NCI-H1436 (cell line): ENCODE measurements around the gene STK39.

Source experiments
- DNase-seq: peaks from one replicate; lab custom pipeline; 2025; lab: John Stamatoyannopoulos, UW

Gene STK39

DNA sequence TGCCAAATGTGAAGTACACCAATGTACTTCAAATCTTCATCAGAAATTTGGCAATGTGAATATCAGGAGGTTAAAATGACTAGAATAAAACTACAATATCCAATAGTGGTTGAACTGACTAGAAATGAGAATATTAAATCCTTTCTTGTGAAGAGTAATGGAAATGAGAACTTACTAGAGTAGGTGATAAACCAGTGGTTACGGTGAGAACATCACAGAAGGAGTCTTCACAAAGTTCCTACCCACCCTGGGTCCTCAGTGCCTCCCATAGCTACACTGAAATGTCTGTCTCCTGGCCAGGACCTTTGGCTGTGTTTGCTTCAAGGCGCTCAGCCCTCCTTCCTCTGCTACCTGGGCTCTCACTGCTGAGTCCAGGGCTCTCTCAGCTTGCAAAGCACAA, 289.7 kb downstream of the STK39 start:
- no peak for DNase-seq

DNA sequence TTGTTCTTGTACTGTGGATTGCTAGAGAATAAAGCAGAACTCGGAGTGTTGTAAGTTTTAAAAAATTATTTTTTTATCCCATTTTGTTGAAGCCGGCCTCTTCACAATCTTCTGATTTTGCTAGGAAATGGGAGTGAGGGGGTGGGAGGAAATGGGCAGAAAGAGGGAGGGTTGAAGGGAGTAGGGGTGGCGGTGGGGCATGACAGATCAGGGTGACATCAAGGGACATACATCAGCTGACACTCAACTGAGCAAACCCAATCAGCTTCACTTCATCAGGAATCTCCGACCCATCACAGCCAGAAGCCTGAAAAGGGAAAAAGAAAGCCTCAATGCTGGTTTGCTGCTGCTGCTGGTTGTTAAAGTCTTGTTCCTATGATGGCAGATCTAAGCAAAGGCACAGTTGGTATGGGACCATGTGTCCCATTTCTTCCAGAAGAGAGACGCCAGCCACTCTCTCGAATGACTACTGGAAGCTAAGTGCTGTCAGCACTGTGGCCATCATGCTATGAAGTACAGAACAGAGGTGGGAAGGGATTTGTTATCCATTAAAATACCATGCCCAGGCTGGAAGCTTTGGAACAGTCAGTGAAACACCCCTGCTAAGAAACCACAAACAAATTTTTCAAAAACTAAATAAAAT, 292.0 kb downstream of the STK39 start:
- DNase-seq: no peak

DNA sequence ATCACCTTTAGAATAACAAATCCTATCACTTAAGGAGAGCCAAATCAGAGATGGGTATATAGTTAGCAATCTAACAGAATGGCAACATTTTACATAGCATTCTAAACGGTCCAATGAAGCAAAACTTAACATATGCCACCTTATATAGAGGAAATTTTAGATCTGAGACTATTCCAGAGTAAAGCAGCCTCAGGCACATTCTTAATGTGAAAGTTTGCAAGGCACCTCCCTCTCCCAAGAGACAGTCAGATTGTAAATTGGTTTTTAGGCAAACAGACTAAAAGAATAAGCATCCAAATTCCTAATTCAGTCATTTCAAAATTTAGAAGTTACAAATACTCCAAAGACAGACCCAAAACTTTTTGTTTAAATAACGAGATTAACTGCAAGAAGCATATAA, 292.9 kb downstream of the STK39 start:
- no peak for DNase-seq

DNA sequence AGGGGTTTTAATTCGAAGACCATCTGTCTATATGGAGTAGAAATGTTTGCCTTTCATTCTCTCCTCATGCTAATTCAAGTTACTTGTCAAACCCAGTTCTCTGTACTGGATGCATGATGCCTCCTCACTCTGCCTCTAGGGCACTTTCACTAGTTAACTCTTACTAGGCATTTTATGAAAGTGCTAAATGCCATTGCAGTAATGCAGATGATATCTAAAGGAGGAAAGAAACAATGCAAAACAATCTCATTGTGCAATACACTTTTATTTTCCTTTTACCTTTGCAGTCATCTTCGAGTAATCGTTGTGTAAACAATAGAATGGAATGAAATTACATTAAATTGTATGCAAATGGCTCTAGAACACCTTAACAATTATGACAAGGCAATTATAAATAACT, 293.6 kb downstream of the STK39 start:
- DNase-seq: no peak

DNA sequence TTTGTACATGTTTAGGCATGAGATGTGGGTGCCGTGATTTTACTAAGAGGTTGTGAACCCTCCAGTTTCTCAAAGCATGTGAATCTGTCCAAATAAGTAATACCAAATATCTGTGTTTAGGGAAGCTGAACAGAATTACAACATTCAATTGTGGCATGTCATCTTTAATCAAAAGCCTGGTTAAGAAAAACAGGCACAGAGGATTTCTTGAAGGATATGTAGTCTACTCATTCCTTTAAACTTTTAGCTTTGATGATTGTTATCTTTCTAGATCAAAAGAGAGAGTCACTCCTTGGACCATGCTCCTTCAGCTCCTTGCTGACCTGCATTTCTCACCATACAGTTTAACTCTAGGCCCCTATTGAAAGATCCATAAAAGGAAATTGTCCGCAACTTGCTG, 296.8 kb downstream of the STK39 start:
- DNase-seq: no peak

DNA sequence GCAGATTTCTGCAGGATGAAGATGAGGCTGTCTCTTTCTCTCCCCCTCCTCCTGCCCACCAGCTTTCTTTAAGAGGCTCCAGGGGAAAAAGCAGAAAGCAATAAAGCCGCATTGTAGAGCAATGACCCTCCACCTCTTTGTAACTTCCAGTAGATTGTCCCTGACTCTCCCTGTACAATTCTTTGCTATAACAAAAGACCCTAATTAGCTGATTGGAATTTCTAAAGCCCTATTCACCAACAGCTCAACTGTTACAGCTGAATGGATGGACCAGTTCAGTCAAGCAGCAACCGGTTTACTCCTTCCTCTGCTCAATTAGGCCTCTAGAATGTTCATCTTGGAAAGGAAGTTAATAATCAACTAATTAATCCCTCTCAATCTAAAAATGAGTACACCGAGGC, 301.0 kb downstream of the STK39 start:
- no peak for DNase-seq

DNA sequence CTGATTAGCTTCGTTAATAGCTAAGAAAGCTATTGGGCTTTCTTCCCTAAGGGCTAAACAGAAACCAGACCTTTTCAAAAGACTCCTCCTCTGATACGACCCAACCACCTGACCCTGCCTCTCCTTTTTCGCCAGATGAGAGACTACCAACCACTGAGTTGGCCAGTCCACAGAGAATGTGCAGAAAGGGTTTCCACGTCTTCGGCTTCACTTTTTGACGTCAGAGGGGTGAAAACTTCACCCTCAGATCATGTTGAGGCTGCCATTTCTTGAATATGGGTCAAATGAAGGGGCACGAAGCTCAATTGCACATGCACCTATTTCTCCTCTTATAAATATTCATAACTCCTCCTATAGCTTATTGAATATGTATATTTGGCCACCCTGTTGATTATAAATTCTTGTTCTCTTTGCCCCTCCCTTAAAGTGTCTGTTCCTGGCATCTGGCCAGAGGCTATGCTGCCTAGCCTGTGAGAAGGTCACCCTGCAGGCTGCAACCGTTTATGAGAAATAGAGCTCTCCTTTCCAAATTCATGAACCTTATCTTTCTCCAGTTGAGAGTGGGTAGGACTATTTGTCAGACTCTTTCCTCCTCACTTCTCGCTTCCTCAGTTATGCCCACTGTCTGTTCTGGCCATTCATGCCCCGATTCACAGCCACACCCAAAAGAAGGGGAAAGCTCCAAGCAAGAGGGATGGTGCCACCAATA, 301.6 kb downstream of the STK39 start:
- no peak for DNase-seq

DNA sequence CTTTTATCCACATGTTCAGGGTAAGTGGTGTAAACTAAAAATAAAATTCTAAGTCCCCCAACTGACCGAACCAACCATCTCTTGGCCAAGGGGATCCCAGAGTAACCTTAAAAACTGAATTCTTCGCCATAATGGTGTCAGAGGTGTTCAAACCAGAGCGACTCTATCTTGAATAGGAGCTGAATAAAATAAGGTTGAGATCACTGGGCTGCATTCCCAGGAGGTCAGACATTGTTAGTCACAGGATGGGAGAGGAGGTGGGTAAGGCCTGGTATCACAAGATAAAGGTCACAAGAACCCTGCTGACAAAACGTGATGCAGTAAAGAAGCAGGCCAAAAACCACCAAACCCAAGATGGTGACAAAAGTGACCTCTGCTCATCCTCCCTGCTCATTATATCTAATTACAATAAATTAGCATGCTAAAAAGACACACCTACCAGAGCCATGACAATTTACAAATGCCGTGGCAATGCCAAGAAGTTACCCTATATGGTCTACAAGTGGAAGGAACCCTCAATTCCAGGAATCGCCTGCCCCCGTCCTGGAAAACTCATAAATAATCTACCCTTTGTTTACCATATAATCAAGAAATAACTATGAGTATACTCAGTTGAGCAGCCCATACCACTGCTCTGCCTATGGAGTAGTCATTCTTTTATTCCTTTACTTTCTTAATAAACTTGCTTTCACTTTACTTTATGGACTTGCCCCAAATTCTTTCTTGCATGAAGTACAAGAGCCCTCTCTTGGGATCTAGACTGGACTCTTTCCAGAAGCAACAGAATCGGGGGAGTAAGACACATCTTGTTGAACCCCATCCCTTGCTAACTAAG, 302.4 kb downstream of the STK39 start:
- no peak for DNase-seq

DNA sequence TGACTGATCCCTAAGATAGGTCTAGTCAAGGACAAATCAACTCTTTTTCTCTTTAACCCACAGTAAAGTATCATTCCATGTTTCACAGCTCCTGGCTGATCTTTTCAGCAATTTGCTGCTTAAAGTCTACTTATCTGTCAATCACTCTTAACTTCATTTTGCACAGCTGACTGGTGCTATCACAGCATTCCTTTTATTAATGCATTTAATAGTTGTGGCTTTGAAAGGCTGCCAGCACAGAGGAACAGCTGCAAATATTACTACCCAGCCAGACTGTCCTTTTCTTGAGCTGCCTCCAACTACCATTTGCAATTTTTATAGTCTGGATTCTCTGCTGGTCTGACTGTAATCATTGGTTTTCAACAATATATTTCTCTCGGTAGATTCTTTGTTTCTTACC, 303.5 kb downstream of the STK39 start:
- DNase-seq: no peak

DNA sequence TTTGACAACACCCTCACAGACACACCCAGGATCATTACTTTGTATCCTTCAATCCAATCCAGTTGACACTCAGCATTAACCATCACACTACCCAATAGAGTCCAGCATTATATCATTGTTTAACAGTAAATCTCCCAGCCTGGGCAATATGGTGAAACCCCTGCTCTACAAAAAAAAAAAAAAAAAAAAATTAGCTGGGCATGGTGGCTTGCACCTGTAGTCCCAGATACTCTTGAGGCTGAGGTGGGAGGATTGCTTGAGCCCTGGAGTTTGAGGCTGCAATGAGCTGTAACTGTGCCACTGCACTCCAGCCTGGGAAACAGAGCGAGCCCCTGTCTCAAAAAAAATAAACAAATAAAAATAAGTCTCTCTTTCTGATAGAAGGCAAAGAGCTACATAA, 304.0 kb downstream of the STK39 start:
- no peak for DNase-seq

DNA sequence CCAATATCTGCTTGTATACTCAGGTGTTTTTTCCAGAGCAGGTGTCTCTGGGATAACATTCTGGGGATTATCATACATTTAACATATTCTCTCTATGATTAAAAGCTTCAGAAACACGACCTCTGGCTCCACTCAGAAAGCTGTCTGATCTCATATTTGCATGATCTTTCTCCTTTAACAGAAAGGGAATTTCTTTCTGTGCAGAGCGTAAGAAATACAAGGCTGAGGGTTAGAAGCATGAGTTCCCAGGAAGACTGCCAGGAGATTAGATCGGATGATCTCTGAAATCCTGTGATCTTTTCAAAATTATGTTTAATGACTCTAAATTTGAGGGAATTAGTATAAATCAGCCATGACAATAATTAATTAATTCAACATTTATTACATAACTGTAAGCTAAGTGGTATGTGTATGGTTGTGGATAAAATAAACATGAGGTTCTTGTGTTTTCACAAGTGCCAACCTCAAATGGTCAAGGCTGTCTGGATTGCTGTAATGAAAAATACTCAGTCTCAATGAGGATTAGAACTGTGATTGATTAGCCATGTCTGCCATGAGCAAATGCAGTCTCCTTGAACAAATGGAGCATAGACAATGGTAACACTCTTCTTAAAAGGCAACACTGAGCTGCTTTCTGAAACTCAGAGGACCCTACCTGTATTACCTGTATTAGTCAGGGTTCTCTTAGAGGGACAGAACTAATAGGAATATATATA, 304.9 kb downstream of the STK39 start:
- DNase-seq: no peak

DNA sequence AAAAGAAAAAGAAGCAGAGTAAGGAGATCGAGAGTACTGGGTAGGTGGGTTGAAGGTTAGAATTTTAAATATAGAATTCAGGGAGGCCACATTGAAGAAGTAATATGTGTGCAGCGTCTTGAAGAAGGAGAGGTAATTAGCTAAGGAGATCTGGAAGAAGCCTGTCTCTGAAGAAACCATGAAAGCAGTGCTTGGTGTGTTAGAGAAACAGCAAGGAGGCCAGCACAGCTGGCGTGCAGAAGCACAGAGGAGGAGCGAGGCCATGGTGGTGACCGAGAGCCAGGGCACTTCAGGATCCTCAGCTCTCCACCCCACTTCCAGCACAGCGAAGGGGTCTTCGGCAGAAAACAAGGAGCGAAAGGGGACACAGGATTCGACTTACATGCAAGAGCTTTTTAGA, 305.8 kb downstream of the STK39 start:
- DNase-seq: no peak

DNA sequence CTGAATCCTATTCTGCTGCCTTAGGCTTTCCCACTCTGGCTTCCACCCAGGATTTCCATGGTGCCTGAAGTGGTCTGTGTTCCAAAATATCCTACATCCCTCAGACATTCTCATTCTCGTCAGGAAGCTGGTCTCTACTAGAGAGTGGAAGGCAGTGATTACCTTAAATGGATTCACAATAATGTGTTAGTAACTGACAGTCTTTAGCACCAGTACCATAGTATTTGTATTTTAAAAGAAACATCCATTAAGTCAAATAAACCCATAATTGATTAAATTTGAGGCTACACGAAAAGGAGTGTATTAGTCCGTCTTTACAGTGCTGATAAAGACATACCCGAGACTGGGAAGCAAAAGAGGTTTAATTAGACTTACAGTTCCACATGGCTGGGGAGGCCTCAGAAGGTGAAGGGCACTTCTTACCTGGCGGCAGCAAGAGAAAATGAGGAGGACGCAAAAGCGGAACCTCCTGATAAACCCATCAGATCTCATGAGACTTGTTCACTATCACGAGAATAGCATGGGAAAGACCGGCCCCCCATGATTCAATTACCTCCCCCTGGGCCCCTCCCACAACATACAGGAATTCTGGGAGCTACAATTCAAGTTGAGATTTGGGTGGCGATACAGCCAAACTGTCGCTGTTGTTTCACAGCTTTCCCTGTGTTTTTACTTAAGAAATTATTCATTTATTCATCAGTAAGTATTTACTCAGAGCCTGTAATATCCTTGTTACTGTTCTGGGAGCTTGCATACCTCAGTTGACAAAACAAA, 306.5 kb downstream of the STK39 start:
- no peak for DNase-seq

DNA sequence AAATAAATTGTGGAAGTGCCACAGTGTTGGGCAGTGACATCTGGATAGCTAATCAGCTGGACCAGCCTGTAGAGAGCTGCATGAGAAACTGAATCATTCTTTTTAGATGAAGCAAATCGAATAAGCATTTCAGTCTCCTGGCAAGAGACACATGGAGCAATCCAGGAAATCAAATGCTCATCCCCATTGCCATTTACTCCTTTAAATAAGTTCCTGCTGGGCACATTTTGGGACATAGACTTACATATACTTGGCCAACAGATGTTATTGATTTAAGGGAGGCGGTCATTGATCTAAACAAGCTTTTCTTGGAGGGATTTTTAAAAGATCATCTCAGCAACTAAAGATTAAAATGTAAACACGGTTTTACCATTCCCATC, 307.1 kb downstream of the STK39 start:
- no peak for DNase-seq

DNA sequence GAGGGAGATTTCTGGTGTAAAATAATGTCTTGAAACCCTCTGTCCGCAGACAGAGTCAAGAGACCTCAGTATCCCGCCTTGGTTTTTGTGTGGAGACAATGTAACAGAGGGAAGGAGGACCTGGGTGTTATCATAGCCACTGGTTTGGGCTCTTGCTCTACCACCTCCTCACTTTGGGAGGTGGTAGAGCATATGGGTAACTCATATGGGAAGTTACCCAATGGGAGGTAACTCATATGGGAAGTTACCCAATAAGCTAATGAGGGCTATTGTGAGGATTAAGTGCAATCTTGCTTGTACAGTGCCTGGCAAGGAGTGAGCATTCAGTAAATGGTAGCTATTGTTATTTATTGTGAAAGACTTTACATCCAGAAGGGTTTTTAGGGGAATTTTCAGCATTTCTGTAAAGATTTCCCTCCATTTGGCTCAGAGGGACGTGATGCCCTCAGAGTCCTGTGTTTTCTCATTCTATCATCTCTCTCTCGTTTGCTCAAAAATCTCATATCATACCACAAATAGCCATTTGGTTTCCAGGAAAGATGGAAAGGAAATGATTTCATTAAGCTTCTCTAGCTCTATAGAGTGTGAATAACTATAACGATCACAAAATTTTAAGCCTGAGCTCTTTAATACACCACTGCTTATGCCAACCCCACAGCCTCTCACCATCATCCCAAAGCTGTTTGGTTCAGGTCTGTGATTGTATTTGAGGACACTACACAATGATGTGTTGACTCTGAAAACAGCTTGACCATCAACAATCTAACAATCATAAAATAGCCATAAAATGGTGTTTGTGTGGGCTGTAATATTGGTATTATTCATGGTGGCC, 307.7 kb downstream of the STK39 start:
- DNase-seq: no peak

DNA sequence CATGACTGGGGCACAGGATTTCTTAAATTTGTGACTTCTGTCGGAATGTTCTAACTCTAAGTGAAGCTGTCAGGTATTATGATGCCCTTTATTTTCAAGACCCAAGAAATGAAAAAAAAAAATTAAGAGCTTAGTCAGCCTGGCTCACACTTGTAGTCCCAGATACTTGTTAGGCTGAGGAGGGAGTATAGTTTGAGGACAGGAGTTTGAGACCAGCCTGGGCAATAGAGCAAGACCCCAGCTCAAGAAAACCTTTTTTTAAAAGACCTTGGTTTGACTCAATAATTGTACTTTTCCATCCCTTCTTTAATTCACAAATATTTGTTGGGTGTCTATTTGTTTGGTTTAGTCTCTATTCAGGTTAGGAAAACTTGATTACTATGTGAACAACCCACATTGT, 310.0 kb downstream of the STK39 start:
- no peak for DNase-seq

DNA sequence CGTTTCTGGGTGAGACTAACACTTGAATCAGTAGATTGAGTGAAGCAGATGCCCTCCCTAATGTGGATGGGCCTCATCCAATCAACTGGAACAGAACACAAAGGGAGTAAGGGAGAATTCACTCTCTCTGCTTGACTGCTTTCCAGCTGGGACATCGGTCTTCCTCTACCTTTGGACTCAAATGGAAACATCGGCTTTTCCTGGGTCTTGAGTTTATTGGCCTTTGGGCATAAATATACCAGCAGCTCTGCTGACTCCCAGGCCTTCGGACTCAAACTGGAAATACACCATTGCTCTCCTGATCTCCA, 311.6 kb downstream of the STK39 start:
- no peak for DNase-seq

DNA sequence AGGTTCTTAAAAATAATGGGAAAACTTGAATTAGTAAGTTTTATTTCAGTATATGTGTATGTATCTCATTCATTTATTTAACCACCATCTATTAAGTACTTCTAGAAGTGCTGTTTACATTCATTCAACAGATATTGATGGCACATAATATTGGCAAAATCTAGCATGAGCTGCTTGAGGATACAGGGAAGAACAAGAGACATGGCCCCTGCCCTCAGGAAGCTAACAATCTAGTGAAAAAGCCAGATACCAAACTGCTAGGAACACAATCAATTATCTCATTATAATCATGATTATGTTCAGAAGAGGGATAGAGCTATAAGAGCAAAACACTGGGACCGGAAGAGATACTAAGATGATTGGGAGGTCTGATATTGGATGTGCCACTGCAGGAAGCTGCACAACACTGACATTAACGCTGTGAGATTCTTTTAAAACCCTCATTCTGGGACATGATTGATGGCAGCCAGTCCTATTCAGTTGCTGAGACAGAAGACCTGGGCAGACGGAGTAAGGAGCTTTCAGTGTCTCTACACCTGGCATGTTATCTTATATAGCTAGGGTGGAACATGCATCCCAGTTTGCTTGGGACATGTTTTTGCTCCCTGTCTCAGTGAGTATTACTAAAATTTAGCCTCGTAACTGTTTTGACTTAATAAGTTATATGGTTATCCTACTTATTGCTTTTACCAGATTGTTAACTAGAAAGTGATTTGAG, 314.1 kb downstream of the STK39 start:
- DNase-seq: no peak

DNA sequence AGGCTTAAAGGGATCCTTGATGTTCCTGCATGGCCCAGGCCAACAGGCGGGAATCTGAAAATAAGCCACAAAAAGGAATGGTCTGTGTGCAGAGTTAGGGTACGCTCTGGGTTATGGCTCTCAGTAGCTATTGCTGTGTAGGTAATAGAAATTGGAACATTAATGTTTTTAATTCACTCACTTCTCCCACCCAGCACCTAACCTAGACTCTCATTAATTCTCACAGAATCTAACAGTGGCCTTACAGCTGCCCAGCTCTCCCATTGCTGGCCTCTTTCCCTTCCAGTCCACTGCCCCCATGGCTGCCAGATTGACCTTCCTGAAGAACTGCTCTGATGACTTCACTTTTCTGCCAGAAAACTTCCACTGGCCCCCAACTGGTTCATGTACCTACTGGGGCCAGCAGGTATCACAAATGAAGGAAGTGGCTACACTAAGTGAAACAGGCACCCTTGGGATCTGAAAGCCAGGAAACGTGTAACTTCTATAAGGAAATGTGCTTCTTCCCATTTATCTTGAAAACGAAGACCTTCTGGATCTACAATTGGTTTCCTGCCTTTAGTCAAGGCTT, 315.2 kb downstream of the STK39 start:
- DNase-seq: no peak

DNA sequence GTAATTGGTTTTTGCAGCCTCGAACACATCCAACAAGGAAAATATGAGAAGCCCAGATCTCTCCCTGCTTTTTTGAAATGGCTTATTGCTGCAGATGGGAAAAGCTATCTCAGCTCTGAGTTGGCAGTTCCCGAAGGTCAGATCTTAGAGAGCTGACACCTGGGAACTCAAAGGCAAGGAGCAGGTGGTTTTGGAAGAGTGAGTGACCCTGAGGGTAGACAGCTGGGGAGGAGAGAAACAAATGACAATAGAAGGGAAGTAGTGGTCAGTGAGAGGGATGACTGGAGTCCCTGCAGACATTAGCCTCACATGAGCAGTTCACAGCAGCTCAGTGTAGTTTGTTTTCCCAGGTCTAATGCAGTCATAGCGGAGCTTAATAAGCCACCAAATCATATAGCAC, 317.9 kb downstream of the STK39 start:
- DNase-seq: no peak
